AML-193 (cell line): ENCODE results near the gene MMD2.

Source experiments
- DNase-seq, 2 experiments: peaks; one replicate each; lab custom pipeline; 2025; lab: John Stamatoyannopoulos, UW

MMD2 gene

GRCh38 chr7:4957847-4958476, 1.0 kb downstream of the MMD2 start:
- no peak for DNase-seq

- no peak for DNase-seq
Measured at GRCh38 chr7:4951903-4952636, 6.9 kb downstream of the MMD2 start.

GRCh38 chr7:4951304-4951703, 7.7 kb downstream of the MMD2 start:
- no peak for DNase-seq

- no peak for DNase-seq
Measured at GRCh38 chr7:4948402-4948801, 10.6 kb downstream of the MMD2 start.

- no peak for DNase-seq
Measured at GRCh38 chr7:4945949-4946348, 13.0 kb downstream of the MMD2 start.

- DNase-seq = no peak
Measured at GRCh38 chr7:4944939-4945338, 14.0 kb downstream of the MMD2 start.

- no peak for DNase-seq
Measured at GRCh38 chr7:4943297-4943696, 15.7 kb downstream of the MMD2 start.

GRCh38 chr7:4939971-4940728, 18.8 kb downstream of the MMD2 start:
- no peak for DNase-seq

- DNase-seq = no peak
Measured at GRCh38 chr7:4937411-4937810, 21.6 kb downstream of the MMD2 start.

GRCh38 chr7:4934419-4935025, 24.5 kb downstream of the MMD2 start:
- no peak for DNase-seq

GRCh38 chr7:4931943-4932342, 27.0 kb downstream of the MMD2 start:
- DNase-seq = no peak

GRCh38 chr7:4929005-4929404, 30.0 kb downstream of the MMD2 start:
- no peak for DNase-seq

GRCh38 chr7:4928445-4928844, 30.5 kb downstream of the MMD2 start:
- DNase-seq = no peak

- DNase-seq = no peak
Measured at GRCh38 chr7:4919969-4920766, 38.8 kb downstream of the MMD2 start.

- no peak for DNase-seq
Measured at GRCh38 chr7:4916113-4916512, 42.9 kb downstream of the MMD2 start.

- no peak for DNase-seq
Measured at GRCh38 chr7:4911111-4911828, 47.7 kb downstream of the MMD2 start.

GRCh38 chr7:4906682-4907081, 52.3 kb downstream of the MMD2 start:
- no peak for DNase-seq

GRCh38 chr7:4905171-4905570, 53.8 kb downstream of the MMD2 start:
- no peak for DNase-seq

GRCh38 chr7:4904346-4904745, 54.6 kb downstream of the MMD2 start:
- DNase-seq = no peak

GRCh38 chr7:4895766-4896165, 63.2 kb downstream of the MMD2 start:
- DNase-seq = no peak

GRCh38 chr7:4894482-4894881, 64.5 kb downstream of the MMD2 start:
- no peak for DNase-seq
